Right lobe of liver (tissue), 6 donors: ENCODE results near the gene CRAMP1. TPM values are rescaled to one million over a fixed set of nuclear protein-coding genes. Genes with fewer than 3 reads are reported as not detected.

Experiments used
- ATAC-seq, 4 donors: fragments of 200-7000 bp; cut with Tn5 transposase; one replicate each; pipeline ENCODE4 v1.9.1; 2020; ENCODE audit warnings: mild to moderate bottlenecking in 4 of 4, moderate library complexity in 4 of 4
- DNase-seq, 3 donors: peaks; one replicate each; pipeline ENCODE4 v3.0.0-alpha.2; 2020
- H3K27ac ChIP-seq, 3 donors: fragments of 200-600 bp; one replicate each; pipeline ENCODE4 v1.8.0; 2022
- H3K27me3 ChIP-seq, 2 donors: fragments of 200-600 bp; one replicate each; pipeline ENCODE4 v1.8.0; 2022
- H3K36me3 ChIP-seq, 4 donors: fragments of 200-600 bp; sonication (generic) in 1 of 4; one replicate each; pipeline versions ENCODE4 v1.5.1 to v1.8.0; 2017 to 2022; ENCODE audit warnings: control low read depth in 1 of 4
- H3K4me1 ChIP-seq, 4 donors: fragments of 200-600 bp; sonication (generic) in 1 of 4; one replicate each; pipeline versions ENCODE4 v1.5.1 to v1.8.0; 2017 to 2022; ENCODE audit warnings: control low read depth in 1 of 4
- H3K4me3 ChIP-seq, 3 donors: fragments of 200-600 bp; one replicate each; pipeline ENCODE4 v1.8.0; 2022
- H3K9me3 ChIP-seq, 4 donors: fragments of 200-600 bp; sonication (generic) in 1 of 4; one replicate each; pipeline versions ENCODE4 v1.5.1 to v1.8.0; 2017 to 2022; ENCODE audit warnings: control low read depth in 1 of 4
- POLR2A ChIP-seq: fragments of 450-650 bp; IDR thresholded peaks from one replicate; pipeline ENCODE4 v1.6.1; 2017; ENCODE audit warnings: antibody characterized with exemption, mild to moderate bottlenecking
- WGBS: methylation state at CpG from one replicate; pipeline ENCODE4 v1.1.6; 2018; ENCODE audit warnings: low coverage, low lambda C conversion rate; ENCODE audit not compliant: insufficient coverage; ENCODE audit errors: missing lambda C conversion rate; 5-methylcytosine and 5-hydroxymethylcytosine counted together
- intact Hi-C, 2 donors: fragments of 100-400 bp; cut with DNase I; formaldehyde crosslinking; loops; one replicate each; pipeline versions ENCODE4 v1.11.2 to v1.14.1; 2022
- total RNA-seq, 6 experiments: library from RNA; depleted of rRNA in 2 of 6; stranded (reverse); fragments of >200 nt in 2 of 6; fragmentation: NEBNext Ultra II Directional in 3 of 6; extraction: Animal tissue kit (Norgen Biotek cat#: 25700) in 3 of 6; gene quantifications; one replicate each; pipeline versions ENCODE4 v1.1.0 to v1.2.4, GENCODE V29; 2016 to 2023
- TF ChIP-seq, protein P1 (sequence below), 4 donors: fragments of 200-600 bp in 3 of 4; fragments of 450-650 bp in 1 of 4; IDR thresholded peaks; one replicate each; pipeline versions ENCODE4 v1.5.1 to v1.8.0; 2016 to 2022; ENCODE audit warnings: antibody characterized with exemption in 4 of 4, mild to moderate bottlenecking in 2 of 4
- donor health status: DM: no; HTN: yes; CAD: no.
- donor health status: DM: no; HTN: no; CAD: no.
- donor health status: DM: no; HTN: no; CAD: no.
- donor health status: DM: no; HTN: yes; CAD: no.
- donor health status: DM: no; HTN: yes; CAD: no.

Gene CRAMP1
- total RNA-seq, 6 experiments from 2014 or later = 2.9 to 8.4 (median 5.8) TPM

DNA sequence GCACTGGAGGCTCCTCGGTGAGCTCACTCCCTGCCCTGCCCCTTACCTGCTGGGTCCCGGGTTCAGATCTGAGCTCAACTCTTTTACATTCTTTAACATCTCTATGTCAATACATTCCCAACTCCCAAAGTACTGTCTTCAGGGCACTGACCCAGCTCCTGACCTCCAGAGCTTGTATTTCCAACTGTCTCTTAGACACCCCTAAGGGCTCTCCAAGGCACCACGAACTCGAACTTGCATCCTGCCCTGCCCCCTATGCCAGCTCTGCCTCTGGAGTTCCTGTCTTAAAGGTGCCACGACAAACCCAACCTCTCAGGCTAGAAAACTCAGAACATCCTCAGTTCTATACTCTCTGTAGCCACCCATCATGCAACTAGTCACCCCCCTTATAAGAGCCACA lies 38.9 kb upstream of the CRAMP1 start:
- TF ChIP-seq, protein P1, sequence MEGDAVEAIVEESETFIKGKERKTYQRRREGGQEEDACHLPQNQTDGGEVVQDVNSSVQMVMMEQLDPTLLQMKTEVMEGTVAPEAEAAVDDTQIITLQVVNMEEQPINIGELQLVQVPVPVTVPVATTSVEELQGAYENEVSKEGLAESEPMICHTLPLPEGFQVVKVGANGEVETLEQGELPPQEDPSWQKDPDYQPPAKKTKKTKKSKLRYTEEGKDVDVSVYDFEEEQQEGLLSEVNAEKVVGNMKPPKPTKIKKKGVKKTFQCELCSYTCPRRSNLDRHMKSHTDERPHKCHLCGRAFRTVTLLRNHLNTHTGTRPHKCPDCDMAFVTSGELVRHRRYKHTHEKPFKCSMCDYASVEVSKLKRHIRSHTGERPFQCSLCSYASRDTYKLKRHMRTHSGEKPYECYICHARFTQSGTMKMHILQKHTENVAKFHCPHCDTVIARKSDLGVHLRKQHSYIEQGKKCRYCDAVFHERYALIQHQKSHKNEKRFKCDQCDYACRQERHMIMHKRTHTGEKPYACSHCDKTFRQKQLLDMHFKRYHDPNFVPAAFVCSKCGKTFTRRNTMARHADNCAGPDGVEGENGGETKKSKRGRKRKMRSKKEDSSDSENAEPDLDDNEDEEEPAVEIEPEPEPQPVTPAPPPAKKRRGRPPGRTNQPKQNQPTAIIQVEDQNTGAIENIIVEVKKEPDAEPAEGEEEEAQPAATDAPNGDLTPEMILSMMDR (IDR thresholded peaks at IDR 0.05) = no peak
- no peak for TF ChIP-seq POLR2A
- DNase-seq = no peak
- H3K36me3 ChIP-seq = no peaks in the 10 kb centered on the region
- H3K4me3 ChIP-seq = no peak overlapping the region
- H3K4me1 ChIP-seq = no peaks in the 10 kb centered on the region
- no peak for ATAC-seq
- no peaks in the 10 kb centered on the region for H3K27me3 ChIP-seq
- 71% methylated on average over 4 of the region's 5 CpGs for WGBS
- intact Hi-C loops = no loop called here
- no peak overlapping the region for H3K27ac ChIP-seq
- H3K9me3 ChIP-seq = no peaks in the 10 kb centered on the region

DNA sequence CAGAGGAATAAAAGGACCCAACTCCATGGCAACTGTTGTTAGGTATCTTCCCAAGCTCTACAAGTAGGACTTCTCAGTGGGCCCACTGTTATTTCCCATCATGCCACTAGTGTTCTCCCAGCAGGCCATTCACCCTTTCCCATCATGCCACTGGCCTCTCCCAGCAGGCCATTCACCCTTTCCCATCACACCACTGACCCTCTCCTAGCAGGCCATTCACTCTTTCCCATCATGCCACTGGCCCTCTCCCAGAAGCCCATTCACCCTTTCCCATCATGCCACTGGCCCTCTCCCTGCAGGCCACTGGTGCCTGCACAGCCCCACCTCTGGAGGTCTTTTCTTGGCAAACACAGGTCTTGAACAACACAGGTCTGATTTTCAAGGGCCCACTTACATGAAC lies 36.6 kb upstream of the CRAMP1 start:
- TF ChIP-seq POLR2A = no peak
- TF ChIP-seq, protein P1 (IDR thresholded peaks at IDR 0.05) = no peak
- Histone ChIP-seq H3K27me3 (no peaks in the 10 kb centered on the region), H3K9me3 (no peaks in the 10 kb centered on the region), H3K27ac (no peak overlapping the region), H3K4me1 (no peaks in the 10 kb centered on the region), H3K36me3 (peaks cover 0 to 2% (median 0%) of the 10 kb centered on the region in 4 donors), H3K4me3 (no peak overlapping the region)
- DNase-seq = no peak
- ATAC-seq = no peak
- intact Hi-C loops = no loop called here

DNA sequence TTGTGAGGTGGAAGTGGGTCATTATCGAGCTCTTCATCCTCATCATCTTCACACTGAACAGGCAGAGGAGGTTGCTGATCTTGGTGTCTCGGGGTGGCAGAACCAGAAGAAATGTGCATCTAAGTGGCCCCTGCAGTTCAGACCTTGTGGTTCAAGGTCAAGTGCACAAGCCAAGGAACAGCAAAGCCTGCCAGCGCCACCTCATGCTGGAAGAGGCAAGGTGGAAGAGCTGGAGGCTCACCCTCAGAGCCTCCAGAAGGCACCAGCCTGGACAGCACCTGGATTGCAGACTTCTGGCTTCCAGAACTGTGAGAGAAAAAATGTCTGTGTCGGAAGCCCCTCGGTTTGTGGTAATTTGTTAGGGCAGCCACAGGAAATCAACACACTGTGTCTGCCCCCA lies 32.9 kb upstream of the CRAMP1 start:
- Histone ChIP-seq H3K9me3 (no peaks in the 10 kb centered on the region), H3K36me3 (peaks cover 0 to 4% (median under 1%) of the 10 kb centered on the region in 4 donors), H3K4me3 (no peak overlapping the region), H3K27ac (no peak overlapping the region), H3K4me1 (no peaks in the 10 kb centered on the region), H3K27me3 (no peaks in the 10 kb centered on the region)
- intact Hi-C loops = no loop called here
- WGBS = 83% methylated on average over 2 of the region's 5 CpGs
- DNase-seq = no peak
- TF ChIP-seq, protein P1 (IDR thresholded peaks at IDR 0.05) = no peak
- ATAC-seq = no peak

DNA sequence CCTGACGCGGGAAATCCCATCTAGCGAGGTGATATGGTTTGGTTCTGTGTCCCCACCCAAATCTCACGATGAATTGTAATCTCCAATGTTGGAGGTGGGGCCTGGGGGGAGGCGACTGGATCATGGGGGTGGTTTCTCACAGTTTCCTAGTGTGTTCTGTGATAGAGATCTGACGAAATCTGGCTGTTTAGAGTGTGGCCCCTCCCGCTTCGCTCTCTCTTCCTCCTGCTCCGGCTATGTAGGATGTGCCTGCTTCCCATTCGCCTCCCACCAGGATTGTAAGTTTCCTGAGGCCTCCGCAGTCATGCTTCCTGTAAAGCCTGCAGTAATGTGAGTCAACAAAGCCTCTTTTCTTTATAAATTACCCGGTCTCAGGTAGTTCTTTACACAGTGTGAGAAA lies 31.9 kb upstream of the CRAMP1 start:
- intact Hi-C loops = no loop called here
- DNase-seq = no peak
- no peak overlapping the region for H3K27ac ChIP-seq
- H3K9me3 ChIP-seq = no peaks in the 10 kb centered on the region
- peaks cover 0 to 10% (median under 1%) of the 10 kb centered on the region in 4 donors for H3K36me3 ChIP-seq
- ATAC-seq = no peak
- H3K4me1 ChIP-seq = no peaks in the 10 kb centered on the region
- 81% methylated on average over 12 of the region's 12 CpGs for WGBS
- no peak overlapping the region for H3K4me3 ChIP-seq
- TF ChIP-seq, protein P1 (IDR thresholded peaks at IDR 0.05) = no peak
- H3K27me3 ChIP-seq = no peaks in the 10 kb centered on the region

DNA sequence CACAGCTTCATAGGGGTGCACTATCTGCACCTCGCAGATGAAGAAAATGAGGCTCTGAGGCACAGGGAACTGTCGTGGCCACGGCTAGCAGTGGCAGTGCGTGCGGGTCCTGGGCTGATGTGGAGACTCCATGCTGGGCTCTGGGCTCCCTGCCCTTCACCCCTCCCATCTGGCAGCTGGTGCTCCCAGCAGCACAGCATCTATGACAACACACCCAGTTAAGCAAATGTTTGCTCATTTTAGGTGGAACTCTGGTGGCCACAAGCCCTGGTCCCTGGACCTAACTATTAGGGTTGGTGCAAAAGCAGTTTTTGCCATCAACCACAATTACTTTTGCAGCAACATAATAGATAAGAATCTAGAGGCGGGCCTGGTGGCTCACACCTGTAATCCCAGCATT lies 31.2 kb upstream of the CRAMP1 start:
- Histone ChIP-seq H3K36me3 (peaks cover 0 to 10% (median under 1%) of the 10 kb centered on the region in 4 donors), H3K27ac (no peak overlapping the region), H3K4me3 (no peak overlapping the region), H3K27me3 (no peaks in the 10 kb centered on the region), H3K4me1 (no peaks in the 10 kb centered on the region), H3K9me3 (no peaks in the 10 kb centered on the region)
- DNase-seq = no peak
- 100% methylated on average over 1 of the region's 6 CpGs for WGBS
- ATAC-seq = peak in 3 of 4 donors; percentile 56 to 76 (median 72)
- intact Hi-C loops = no loop called here
- TF ChIP-seq, protein P1 (IDR thresholded peaks at IDR 0.05) = no peak
- no peak for TF ChIP-seq POLR2A
